H1 (cell line): ENCODE measurements around the gene ASB16. TPM values are rescaled to one million over a fixed set of nuclear protein-coding genes. Genes with fewer than 3 reads are reported as not detected.

Experiments
- CTCF ChIA-PET: fragments of 300-600 bp; sonication (Branson Sonifier 250); formaldehyde crosslinking; loops from one replicate; lab custom pipeline; 2021; ENCODE audit not compliant: partially characterized antibody; lab: Charles Lee
- POLR2A ChIA-PET: fragments of 300-600 bp; sonication (Branson Sonifier 250); formaldehyde crosslinking; loops from one replicate; lab custom pipeline; 2021; ENCODE audit warnings: inconsistent platforms; ENCODE audit not compliant: partially characterized antibody; lab: Charles Lee
- DNase-seq, 2 experiments: peaks; one replicate each; pipeline versions ENCODE4 v3.0.0 to v3.0.0-alpha.2; 2010 to 2022; ENCODE audit warnings: low spot score in 2 of 2, low read depth in 1 of 2, mixed read lengths in 1 of 2
- FAIRE-seq: peaks from 2 replicates; lab custom pipeline; 2011; peaks lifted over from hg19 to GRCh38; lab: Jason Lieb, UNC
- H2AFZ ChIP-seq: 2 replicates; pipeline ENCODE4 v1.8.1; 2012; ENCODE audit warnings: low read length, inconsistent platforms
- H2AK5ac ChIP-seq: 2 replicates; pipeline ENCODE4 v1.6.1; 2013; ENCODE audit warnings: low read depth, low read length
- H2BK120ac ChIP-seq: replicated peaks from 2 replicates; pipeline ENCODE3; 2013; ENCODE audit warnings: low read depth, low read length, inconsistent platforms
- H2BK12ac ChIP-seq: 2 replicates; pipeline ENCODE4 v1.6.1; 2013; ENCODE audit warnings: low read depth, low read length
- H2BK15ac ChIP-seq: 2 replicates; pipeline ENCODE4 v1.6.1; 2013; ENCODE audit warnings: low read length
- H2BK20ac ChIP-seq: 2 replicates; pipeline ENCODE4 v1.6.1; 2013; ENCODE audit warnings: low read length
- H2BK5ac ChIP-seq: 2 replicates; pipeline ENCODE4 v1.6.1; 2013; ENCODE audit warnings: low read depth, low read length
- H3K14ac ChIP-seq: 2 replicates; pipeline ENCODE4 v1.6.1; 2013; ENCODE audit warnings: inconsistent platforms; ENCODE audit not compliant: insufficient read length
- H3K18ac ChIP-seq: 2 replicates; pipeline ENCODE4 v1.6.1; 2013; ENCODE audit warnings: low read length; ENCODE audit errors: extremely low read depth
- H3K23ac ChIP-seq: 2 replicates; pipeline ENCODE4 v1.6.1; 2013; ENCODE audit warnings: inconsistent platforms; ENCODE audit not compliant: insufficient read length
- H3K23me2 ChIP-seq: 2 replicates; pipeline ENCODE4 v1.6.1; 2013; ENCODE audit warnings: low read depth, low read length
- H3K27ac ChIP-seq: 2 replicates; pipeline ENCODE4 v1.6.1; 2011; ENCODE audit warnings: low read depth, low read length, inconsistent platforms
- H3K27me3 ChIP-seq, 4 experiments: replicated peaks in 1 of 4; 1 replicate in 1 of 4; 2 replicates in 3 of 4; pipeline versions ENCODE4 v1.6.1 to v1.8.1; 2011 to 2013; ENCODE audit warnings: low read length in 3 of 4, mild to moderate bottlenecking in 3 of 4, inconsistent platforms in 2 of 4, mixed read lengths in 2 of 4, moderate library complexity in 1 of 4; ENCODE audit not compliant: control insufficient read depth in 3 of 4, insufficient read depth in 3 of 4; ENCODE audit errors: extremely low read depth in 1 of 4
- H3K36me3 ChIP-seq, 4 experiments: 2 replicates each; pipeline versions ENCODE4 v1.6.1 to v1.8.1; 2011 to 2013; ENCODE audit warnings: mild to moderate bottlenecking in 4 of 4, low read length in 3 of 4, moderate library complexity in 2 of 4, control low read depth in 1 of 4, inconsistent platforms in 1 of 4; ENCODE audit not compliant: insufficient read depth in 4 of 4, control insufficient read depth in 2 of 4
- H3K4ac ChIP-seq: replicated peaks from 2 replicates; pipeline ENCODE3; 2013; ENCODE audit warnings: low read length, low read depth, mixed read lengths, inconsistent platforms; ENCODE audit not compliant: insufficient read length
- H3K4me1 ChIP-seq, 4 experiments: replicated peaks in 1 of 4; 1 replicate in 1 of 4; 2 replicates in 3 of 4; pipeline versions ENCODE4 v1.6.1 to v1.8.1; 2011 to 2013; ENCODE audit warnings: low read length in 3 of 4, inconsistent platforms in 2 of 4, mixed read lengths in 1 of 4; ENCODE audit not compliant: insufficient read depth in 4 of 4, control insufficient read depth in 3 of 4
- H3K4me2 ChIP-seq, 2 experiments: 2 replicates each; pipeline versions ENCODE4 v1.6.1 to v1.8.1; 2011 to 2013; ENCODE audit warnings: low read depth in 2 of 2, low read length in 2 of 2, control low read depth in 1 of 2, inconsistent platforms in 1 of 2, mild to moderate bottlenecking in 1 of 2; ENCODE audit not compliant: insufficient read depth in 1 of 2
- H3K4me3 ChIP-seq, 4 experiments: fragments of 200-600, 300-600 bp in 1 of 4; sonication (generic), shearing (Covaris generic), sonication (Bioruptor Twin) in 1 of 4; 2 replicates each; pipeline versions ENCODE4 v1.5.1 to v1.8.1; 2011 to 2016; ENCODE audit warnings: low read length in 4 of 4, low read depth in 3 of 4, control low read depth in 2 of 4, inconsistent platforms in 2 of 4, mild to moderate bottlenecking in 2 of 4, mixed read lengths in 1 of 4, moderate library complexity in 1 of 4; ENCODE audit not compliant: insufficient read depth in 2 of 4; ENCODE audit errors: extremely low read depth in 1 of 4
- H3K56ac ChIP-seq: replicated peaks from 2 replicates; pipeline ENCODE3; 2013; ENCODE audit warnings: low read depth, mild to moderate bottlenecking, mixed read lengths, low read length, inconsistent platforms; ENCODE audit not compliant: insufficient read length
- H3K79me1 ChIP-seq: 2 replicates; pipeline ENCODE4 v1.6.1; 2013; ENCODE audit warnings: low read depth, low read length, control low read depth
- H3K79me2 ChIP-seq, 2 experiments: 2 replicates each; pipeline versions ENCODE4 v1.6.1 to v1.8.1; 2012 to 2013; ENCODE audit warnings: low read length in 2 of 2, mild to moderate bottlenecking in 2 of 2, inconsistent platforms in 1 of 2; ENCODE audit not compliant: insufficient read depth in 2 of 2, control insufficient read depth in 1 of 2
- H3K9ac ChIP-seq, 4 experiments: replicated peaks in 1 of 4; 1 replicate in 1 of 4; 2 replicates in 3 of 4; pipeline versions ENCODE4 v1.6.1 to v1.8.1; 2011 to 2013; ENCODE audit warnings: low read depth in 3 of 4, low read length in 3 of 4, control low read depth in 2 of 4, mild to moderate bottlenecking in 2 of 4, moderate library complexity in 2 of 4, inconsistent platforms in 1 of 4; ENCODE audit errors: extremely low read depth in 1 of 4
- H3K9me3 ChIP-seq, 2 experiments: 2 replicates each; pipeline versions ENCODE4 v1.6.1 to v1.8.1; 2012 to 2013; ENCODE audit warnings: mild to moderate bottlenecking in 2 of 2, moderate library complexity in 2 of 2, control low read depth in 1 of 2, inconsistent platforms in 1 of 2, low read depth in 1 of 2, low read length in 1 of 2, mixed read lengths in 1 of 2; ENCODE audit not compliant: insufficient read depth in 2 of 2
- H4K20me1 ChIP-seq, 2 experiments: replicated peaks in 1 of 2; 2 replicates each; pipeline versions ENCODE3 to v1.8.1; 2011 to 2013; ENCODE audit warnings: inconsistent platforms in 2 of 2, low read length in 2 of 2, mild to moderate bottlenecking in 1 of 2; ENCODE audit not compliant: insufficient read depth in 2 of 2, control insufficient read depth in 1 of 2
- H4K5ac ChIP-seq: 2 replicates; pipeline ENCODE4 v1.6.1; 2013; ENCODE audit warnings: low read length, low read depth, mixed read lengths, inconsistent platforms; ENCODE audit not compliant: insufficient read length
- H4K8ac ChIP-seq: 2 replicates; pipeline ENCODE4 v1.8.0; 2013; ENCODE audit warnings: mild to moderate bottlenecking, moderate library complexity, low read length, inconsistent platforms; ENCODE audit not compliant: insufficient read depth; ENCODE audit errors: extremely low read depth
- H4K91ac ChIP-seq: replicated peaks from 2 replicates; pipeline ENCODE3; 2013; ENCODE audit warnings: low read length, mixed read lengths, inconsistent platforms; ENCODE audit not compliant: insufficient read length
- EGR1 ChIP-seq: IDR thresholded peaks from 2 replicates; pipeline ENCODE4 v1.6.1; 2011; ENCODE audit warnings: low read depth, low read length, borderline replicate concordance
- JUND ChIP-seq: IDR thresholded peaks from 2 replicates; pipeline ENCODE4 v1.6.1; 2011; ENCODE audit warnings: mild to moderate bottlenecking, improper control_type of control experiment, low read length
- POLR2AphosphoS5 ChIP-seq: IDR thresholded peaks from 2 replicates; pipeline ENCODE4 v1.6.1; 2011; ENCODE audit warnings: low read depth, low read length
- RNF2 ChIP-seq: fragments of 200-900, 300-1000 bp; sonication (generic); IDR thresholded peaks from 2 replicates; pipeline ENCODE4 v1.7.1; 2016; ENCODE audit warnings: borderline replicate concordance, low read depth, mild to moderate bottlenecking, antibody characterized with exemption, low read length; ENCODE audit not compliant: poor library complexity, severe bottlenecking; ENCODE audit errors: missing control alignments
- SIRT6 ChIP-seq: IDR thresholded peaks from one replicate; pipeline ENCODE4 v1.7.1; 2012; ENCODE audit warnings: low read length, inconsistent platforms
- SP1 ChIP-seq: IDR thresholded peaks from 2 replicates; pipeline ENCODE4 v1.6.1; 2011; ENCODE audit warnings: low read depth, low read length
- SP2 ChIP-seq: IDR thresholded peaks from 2 replicates; pipeline ENCODE4 v1.6.1; 2012; ENCODE audit warnings: mild to moderate bottlenecking, low read length, inconsistent platforms
- TEAD4 ChIP-seq: IDR thresholded peaks from 2 replicates; pipeline ENCODE4 v1.6.1; 2012; ENCODE audit warnings: low read depth, low read length, inconsistent platforms, mixed read lengths
- YY1 ChIP-seq: IDR thresholded peaks from 2 replicates; pipeline ENCODE4 v1.6.1; 2011; ENCODE audit warnings: low read depth, mild to moderate bottlenecking, low read length
- polyA plus RNA-seq, 7 experiments: library from polyadenylated mRNA; depleted of rRNA in 3 of 7; stranded (reverse) in 5 of 7; unstranded in 2 of 7; fragments of >200 nt in 5 of 7; fragments of 200-250 nt in 2 of 7; gene quantifications; 1 replicate in 5 of 7; 2 replicates in 1 of 7; 4 replicates in 1 of 7; pipeline versions ENCODE4 v1.2.1 to v1.2.3, GENCODE V29; 2011 to 2013; ENCODE audit warnings: missing spikeins in 2 of 7, mixed read lengths in 2 of 7
- total RNA-seq: library from RNA; stranded (reverse); fragmentation: NEBNext Ultra II Directional; extraction: Animal tissue kit (Norgen Biotek cat#: 25700); gene quantifications from 2 replicates; pipeline ENCODE4 v1.2.1, GENCODE V29; 2021
- TF ChIP-seq, protein P1 (sequence below): IDR thresholded peaks from 2 replicates; pipeline ENCODE4 v1.6.1; 2012; ENCODE audit warnings: inconsistent platforms
- TF ChIP-seq, protein P2 (sequence below): IDR thresholded peaks from 2 replicates; pipeline ENCODE4 v1.6.1; 2012; ENCODE audit warnings: inconsistent platforms

The ASB16 gene
- total and polyA plus RNA-seq, 2 of the 8 experiments (the other 6 are each of a cell fraction or from before 2014, with no cell fraction given) = 0.05 TPM; not detected in 1

DNA sequence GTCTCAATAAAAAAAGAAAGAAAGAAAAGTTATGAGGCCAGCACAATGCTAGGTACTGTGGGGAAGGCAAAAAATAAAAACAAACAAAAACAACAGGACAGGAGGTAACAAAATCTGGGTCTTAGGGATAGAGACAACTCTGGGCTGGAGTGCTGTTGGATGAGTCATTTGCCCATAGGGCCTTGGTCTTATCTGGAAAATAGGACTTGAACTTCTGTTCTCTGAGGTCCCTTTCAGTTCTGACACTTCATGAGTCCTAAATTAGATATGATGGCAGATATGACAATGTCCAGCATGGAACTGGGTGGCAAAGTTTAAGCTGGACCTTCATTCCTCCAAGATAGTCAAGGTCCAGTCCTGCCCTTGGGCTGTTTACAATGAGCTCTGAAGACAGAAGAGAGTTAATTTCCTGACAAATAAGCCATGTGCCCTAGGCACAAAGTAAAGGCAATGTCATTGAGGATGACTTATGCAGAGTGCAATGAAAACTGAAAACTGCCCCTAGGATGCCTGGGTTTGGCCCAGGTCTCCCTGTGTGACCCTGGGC lies 38.2 kb upstream of the ASB16 start:
- no peaks in the 10 kb centered on the region for H3K79me2 ChIP-seq
- H3K9me3 ChIP-seq = no peaks in the 10 kb centered on the region
- H3K4me1 ChIP-seq = peaks cover 0 to under 1% (median 0%) of the 10 kb centered on the region in 4 experiments; a peak in 1 of 7 replicates
- H2BK120ac ChIP-seq = no peak overlapping the region
- no peak overlapping the region for H3K56ac ChIP-seq
- no peaks in the 10 kb centered on the region for H3K23me2 ChIP-seq
- POLR2A ChIA-PET = interaction anchor here (3.0 kb wide), 1 partner anchor 9 kb away, joined by 13 read pairs; the partner anchor contains the start of gene HDAC5
- no peaks in the 10 kb centered on the region for H3K79me1 ChIP-seq
- H4K91ac ChIP-seq = no peak overlapping the region
- no peak overlapping the region for H3K4ac ChIP-seq
- H2BK20ac ChIP-seq = no peak overlapping the region
- no peaks in the 10 kb centered on the region for H3K27me3 ChIP-seq
- no peak overlapping the region for H3K27ac ChIP-seq
- H2BK15ac ChIP-seq = no peak overlapping the region
- DNase-seq (no peak), FAIRE-seq (no peak)
- no peaks in the 10 kb centered on the region for H4K20me1 ChIP-seq
- H2AFZ ChIP-seq = no peak overlapping the region
- H3K18ac ChIP-seq = no peak overlapping the region
- no peak overlapping the region for H3K4me3 ChIP-seq
- H3K9ac ChIP-seq = no peak overlapping the region
- no peak overlapping the region for H3K4me2 ChIP-seq
- no peak overlapping the region for H4K5ac ChIP-seq
- H4K8ac ChIP-seq = no peak overlapping the region; the same call in 1 of the 2 replicates
- no peak overlapping the region for H2BK5ac ChIP-seq
- TF ChIP-seq POLR2AphosphoS5 (no peak), EGR1 (no peak), RNF2 (no peak), SP1 (no peak), TEAD4 (no peak), YY1 (no peak), JUND (no peak), SP2 (no peak), SIRT6 (no peak)
- TF ChIP-seq, protein P1, sequence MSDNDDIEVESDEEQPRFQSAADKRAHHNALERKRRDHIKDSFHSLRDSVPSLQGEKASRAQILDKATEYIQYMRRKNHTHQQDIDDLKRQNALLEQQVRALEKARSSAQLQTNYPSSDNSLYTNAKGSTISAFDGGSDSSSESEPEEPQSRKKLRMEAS = no peak
- TF ChIP-seq, protein P2, sequence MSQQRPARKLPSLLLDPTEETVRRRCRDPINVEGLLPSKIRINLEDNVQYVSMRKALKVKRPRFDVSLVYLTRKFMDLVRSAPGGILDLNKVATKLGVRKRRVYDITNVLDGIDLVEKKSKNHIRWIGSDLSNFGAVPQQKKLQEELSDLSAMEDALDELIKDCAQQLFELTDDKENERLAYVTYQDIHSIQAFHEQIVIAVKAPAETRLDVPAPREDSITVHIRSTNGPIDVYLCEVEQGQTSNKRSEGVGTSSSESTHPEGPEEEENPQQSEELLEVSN = no peak
- TF ChIP-seq, all 59 proteins: peak for 0
- no peak overlapping the region for H2BK12ac ChIP-seq
- no peaks in the 10 kb centered on the region for H3K36me3 ChIP-seq
- H2AK5ac ChIP-seq = no peak overlapping the region
- H3K14ac ChIP-seq = no peak overlapping the region
- CTCF ChIA-PET = interaction anchor here (0.6 to 4.4 kb wide), 6 partner anchors 9 to 38 kb away, joined by 3 to 26 read pairs (median 4); partner anchors contain the start of gene HDAC5
- H3K23ac ChIP-seq = no peak overlapping the region
